SK-N-MC (cell line): ENCODE measurements around the gene DVL3.
"Not testable (repeated sequence)": the region's sequence is repeated elsewhere in the genome, so short reads cannot be mapped to it uniquely, and the experiment has no call there.

ENCODE experiments used
- EZH2 ChIP-seq: fragments of 200-600 bp; sonication (generic); IDR thresholded peaks from one replicate; pipeline ENCODE4 v1.6.1; 2017; ENCODE audit warnings: antibody characterized with exemption
- POLR2AphosphoS5 ChIP-seq: IDR thresholded peaks from 2 replicates; pipeline ENCODE4 v1.6.1; 2012; ENCODE audit warnings: mild to moderate bottlenecking, low read depth, low read length, borderline replicate concordance

GRCh38 chr3:184149770-184150169, 5.4 kb upstream of the DVL3 start:
- TF ChIP-seq POLR2AphosphoS5, EZH2: not testable (repeated sequence)
